HL-60 (cell line): Measurements from ENCODE around the gene WDR43.
A peak's percentile ranks its signal among the peaks of the same experiment; 100 is the strongest.

ENCODE experiments used
- DNase-seq, 2 experiments: peaks; one replicate each; pipeline ENCODE4 v3.0.0-alpha.2; 2010 to 2020; ENCODE audit warnings: low read depth in 1 of 2, low spot score in 1 of 2
- H3K27ac ChIP-seq: fragments of 250-450 bp; sonication (Bioruptor Pico); replicated peaks from 2 replicates; pipeline ENCODE4 v1.5.1; 2020; ENCODE audit warnings: mild to moderate bottlenecking, moderate library complexity
- H3K27me3 ChIP-seq: fragments of 250-450 bp; sonication (Bioruptor Pico); 2 replicates; pipeline ENCODE4 v1.5.1; 2021; ENCODE audit warnings: mild to moderate bottlenecking, moderate library complexity; ENCODE audit not compliant: insufficient read depth, poor library complexity, severe bottlenecking
- H3K4me3 ChIP-seq: replicated peaks from 2 replicates; pipeline ENCODE4 v1.5.1; 2011; ENCODE audit warnings: mild to moderate bottlenecking, control low read depth, low read length; ENCODE audit not compliant: insufficient read depth
- GABPA ChIP-seq: IDR thresholded peaks from 2 replicates; pipeline ENCODE4 v1.6.1; 2012; ENCODE audit warnings: low read depth
- POLR2AphosphoS5 ChIP-seq: IDR thresholded peaks from 2 replicates; pipeline ENCODE4 v1.6.1; 2012; ENCODE audit warnings: low read depth
- SPI1 ChIP-seq: IDR thresholded peaks from 2 replicates; pipeline ENCODE4 v1.6.1; 2012; ENCODE audit warnings: low read depth, mild to moderate bottlenecking, borderline replicate concordance
- TF ChIP-seq, protein P1 (sequence below): IDR thresholded peaks from one replicate; pipeline ENCODE4 v1.5.1; 2011; ENCODE audit warnings: low read length, control low read depth, inconsistent platforms; ENCODE audit not compliant: insufficient read depth
- TF ChIP-seq, protein P2 (sequence below): IDR thresholded peaks from 2 replicates; pipeline ENCODE4 v1.6.1; 2012; ENCODE audit warnings: low read depth; ENCODE audit not compliant: insufficient replicate concordance

The WDR43 gene

DNA sequence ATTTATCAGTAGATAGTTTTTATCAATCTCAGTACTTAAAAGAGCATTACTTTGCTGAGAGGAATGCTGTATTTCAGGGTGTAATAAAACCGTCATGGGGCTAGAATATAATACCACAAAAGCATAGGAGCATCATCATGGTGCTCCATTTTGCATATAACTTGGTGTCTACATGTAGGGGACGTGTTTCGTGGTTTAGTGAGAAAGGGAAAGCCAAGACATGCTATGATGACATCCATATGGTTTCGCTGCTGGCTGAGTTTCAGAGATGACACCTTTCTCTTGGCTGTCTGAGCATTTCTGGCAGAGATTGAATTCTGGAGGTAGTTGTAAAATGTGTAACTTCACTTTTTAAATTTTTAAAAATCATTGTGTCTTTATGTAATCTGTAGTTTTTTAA is 32.4 kb downstream of the WDR43 start:
- Histone ChIP-seq H3K4me3 (no peak overlapping the region), H3K27me3 (no peaks in the 10 kb centered on the region), H3K27ac (no peak overlapping the region)
- no peak for DNase-seq
- TF ChIP-seq, protein P1, sequence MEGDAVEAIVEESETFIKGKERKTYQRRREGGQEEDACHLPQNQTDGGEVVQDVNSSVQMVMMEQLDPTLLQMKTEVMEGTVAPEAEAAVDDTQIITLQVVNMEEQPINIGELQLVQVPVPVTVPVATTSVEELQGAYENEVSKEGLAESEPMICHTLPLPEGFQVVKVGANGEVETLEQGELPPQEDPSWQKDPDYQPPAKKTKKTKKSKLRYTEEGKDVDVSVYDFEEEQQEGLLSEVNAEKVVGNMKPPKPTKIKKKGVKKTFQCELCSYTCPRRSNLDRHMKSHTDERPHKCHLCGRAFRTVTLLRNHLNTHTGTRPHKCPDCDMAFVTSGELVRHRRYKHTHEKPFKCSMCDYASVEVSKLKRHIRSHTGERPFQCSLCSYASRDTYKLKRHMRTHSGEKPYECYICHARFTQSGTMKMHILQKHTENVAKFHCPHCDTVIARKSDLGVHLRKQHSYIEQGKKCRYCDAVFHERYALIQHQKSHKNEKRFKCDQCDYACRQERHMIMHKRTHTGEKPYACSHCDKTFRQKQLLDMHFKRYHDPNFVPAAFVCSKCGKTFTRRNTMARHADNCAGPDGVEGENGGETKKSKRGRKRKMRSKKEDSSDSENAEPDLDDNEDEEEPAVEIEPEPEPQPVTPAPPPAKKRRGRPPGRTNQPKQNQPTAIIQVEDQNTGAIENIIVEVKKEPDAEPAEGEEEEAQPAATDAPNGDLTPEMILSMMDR: no peak
- TF ChIP-seq POLR2AphosphoS5: no peak
- TF ChIP-seq SPI1: no peak
- TF ChIP-seq GABPA: no peak
- TF ChIP-seq, protein P2, sequence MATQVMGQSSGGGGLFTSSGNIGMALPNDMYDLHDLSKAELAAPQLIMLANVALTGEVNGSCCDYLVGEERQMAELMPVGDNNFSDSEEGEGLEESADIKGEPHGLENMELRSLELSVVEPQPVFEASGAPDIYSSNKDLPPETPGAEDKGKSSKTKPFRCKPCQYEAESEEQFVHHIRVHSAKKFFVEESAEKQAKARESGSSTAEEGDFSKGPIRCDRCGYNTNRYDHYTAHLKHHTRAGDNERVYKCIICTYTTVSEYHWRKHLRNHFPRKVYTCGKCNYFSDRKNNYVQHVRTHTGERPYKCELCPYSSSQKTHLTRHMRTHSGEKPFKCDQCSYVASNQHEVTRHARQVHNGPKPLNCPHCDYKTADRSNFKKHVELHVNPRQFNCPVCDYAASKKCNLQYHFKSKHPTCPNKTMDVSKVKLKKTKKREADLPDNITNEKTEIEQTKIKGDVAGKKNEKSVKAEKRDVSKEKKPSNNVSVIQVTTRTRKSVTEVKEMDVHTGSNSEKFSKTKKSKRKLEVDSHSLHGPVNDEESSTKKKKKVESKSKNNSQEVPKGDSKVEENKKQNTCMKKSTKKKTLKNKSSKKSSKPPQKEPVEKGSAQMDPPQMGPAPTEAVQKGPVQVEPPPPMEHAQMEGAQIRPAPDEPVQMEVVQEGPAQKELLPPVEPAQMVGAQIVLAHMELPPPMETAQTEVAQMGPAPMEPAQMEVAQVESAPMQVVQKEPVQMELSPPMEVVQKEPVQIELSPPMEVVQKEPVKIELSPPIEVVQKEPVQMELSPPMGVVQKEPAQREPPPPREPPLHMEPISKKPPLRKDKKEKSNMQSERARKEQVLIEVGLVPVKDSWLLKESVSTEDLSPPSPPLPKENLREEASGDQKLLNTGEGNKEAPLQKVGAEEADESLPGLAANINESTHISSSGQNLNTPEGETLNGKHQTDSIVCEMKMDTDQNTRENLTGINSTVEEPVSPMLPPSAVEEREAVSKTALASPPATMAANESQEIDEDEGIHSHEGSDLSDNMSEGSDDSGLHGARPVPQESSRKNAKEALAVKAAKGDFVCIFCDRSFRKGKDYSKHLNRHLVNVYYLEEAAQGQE: no peak

DNA sequence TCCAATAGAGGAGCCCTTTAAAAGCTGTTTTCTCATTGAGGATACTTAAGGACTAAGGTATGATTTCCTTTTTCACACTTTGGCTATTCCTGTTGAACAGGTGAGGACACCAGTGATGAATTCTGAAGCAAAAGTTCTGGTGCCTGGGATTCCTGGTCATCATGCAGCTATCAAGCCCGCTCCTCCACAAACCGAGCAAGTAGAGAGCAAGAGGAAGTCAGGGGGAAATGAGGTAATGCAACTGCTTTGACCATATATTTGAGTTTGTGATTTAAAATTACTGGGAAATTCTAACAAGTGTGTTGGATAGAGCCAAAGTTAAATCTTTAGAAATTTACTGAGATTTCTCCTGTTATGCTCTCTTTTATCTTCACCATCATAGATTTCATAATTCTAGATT is 33.0 kb downstream of the WDR43 start:
- Histone ChIP-seq H3K27ac (no peak overlapping the region), H3K27me3 (no peaks in the 10 kb centered on the region), H3K4me3 (no peak overlapping the region)
- TF ChIP-seq, protein P2: no peak
- TF ChIP-seq POLR2AphosphoS5 (no peak), SPI1 (peak; percentile 45; the same call in 1 of the 2 replicates)
- no peak for DNase-seq

DNA sequence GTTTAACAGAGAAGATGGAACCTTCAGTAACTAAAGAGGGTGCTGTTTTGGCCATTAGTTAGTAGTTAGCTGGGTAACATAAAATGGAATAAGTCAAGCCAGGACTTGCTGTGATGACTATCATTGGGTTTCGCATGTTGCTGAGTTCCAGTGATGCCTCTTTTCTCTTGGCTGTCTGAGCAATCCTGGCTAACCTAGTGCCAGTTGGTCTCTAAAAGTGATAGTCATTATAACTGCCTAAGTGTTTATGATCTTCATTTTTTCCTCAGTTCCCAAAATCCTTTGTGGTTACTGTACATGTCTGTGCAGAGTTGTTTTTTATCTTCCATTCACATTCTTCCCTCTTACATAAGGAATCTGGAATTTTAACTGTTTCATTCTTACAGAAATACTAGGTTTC is 33.4 kb downstream of the WDR43 start:
- no peak for DNase-seq
- Histone ChIP-seq H3K27ac (no peak overlapping the region), H3K27me3 (no peaks in the 10 kb centered on the region), H3K4me3 (no peak overlapping the region)
- TF ChIP-seq, protein P1: no peak
- TF ChIP-seq GABPA: no peak
- no peak for TF ChIP-seq POLR2AphosphoS5
- TF ChIP-seq SPI1: no peak
- TF ChIP-seq, protein P2: no peak
